Measurements from ENCODE around the gene LPCAT3. TPM values are rescaled to one million over a fixed set of nuclear protein-coding genes. Genes with fewer than 3 reads are reported as not detected.

LPCAT3 gene
- total RNA-seq, 4 donors from 2014 or later: 41.7 to 58.2 (median 47.9) TPM

DNA sequence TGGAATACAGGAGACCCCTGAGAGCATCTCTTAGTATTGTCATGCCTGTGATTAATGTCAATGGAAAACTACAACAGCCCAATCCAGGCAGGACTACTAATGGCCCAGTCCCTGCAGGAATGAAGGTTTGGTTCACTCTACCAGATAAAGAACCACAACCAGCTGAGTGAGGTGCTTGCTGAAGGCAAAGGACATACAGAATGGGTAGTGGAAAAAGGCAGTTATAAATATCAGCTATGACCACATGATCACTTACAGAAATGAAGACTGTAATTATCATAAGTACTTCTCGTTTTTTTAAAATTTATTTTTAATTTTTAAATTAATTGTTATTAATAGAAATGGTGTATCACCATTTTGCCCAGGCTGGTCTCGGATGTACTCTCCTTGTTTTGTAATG lies 17.2 kb upstream of the LPCAT3 start:
- DNase-seq (ENCODE audit: low spot score) (no peak), ATAC-seq (ENCODE audit: low FRiP score) (no peak)
- no peak for TF ChIP-seq CTCF (IDR thresholded peaks at IDR 0.05)

- no peak for TF ChIP-seq CTCF (IDR thresholded peaks at IDR 0.05)
- ATAC-seq (ENCODE audit: low FRiP score) (no peak), DNase-seq (ENCODE audit: low spot score) (no peak)
These were observed 16.2 kb upstream of the LPCAT3 start for GRCh38 chr12:7034464-7034863.

- no peak for ATAC-seq (ENCODE audit: low FRiP score)
- DNase-seq (ENCODE audit: low spot score): no peak
- no peak for TF ChIP-seq CTCF (IDR thresholded peaks at IDR 0.05)
These were observed 14.7 kb upstream of the LPCAT3 start for GRCh38 chr12:7032990-7033389.

GRCh38 chr12:7031306-7031705 lies 13.0 kb upstream of the LPCAT3 start:
- DNase-seq (ENCODE audit: low spot score) (no peak), ATAC-seq (ENCODE audit: low FRiP score) (no peak)
- TF ChIP-seq CTCF (IDR thresholded peaks at IDR 0.05): no peak

DNA sequence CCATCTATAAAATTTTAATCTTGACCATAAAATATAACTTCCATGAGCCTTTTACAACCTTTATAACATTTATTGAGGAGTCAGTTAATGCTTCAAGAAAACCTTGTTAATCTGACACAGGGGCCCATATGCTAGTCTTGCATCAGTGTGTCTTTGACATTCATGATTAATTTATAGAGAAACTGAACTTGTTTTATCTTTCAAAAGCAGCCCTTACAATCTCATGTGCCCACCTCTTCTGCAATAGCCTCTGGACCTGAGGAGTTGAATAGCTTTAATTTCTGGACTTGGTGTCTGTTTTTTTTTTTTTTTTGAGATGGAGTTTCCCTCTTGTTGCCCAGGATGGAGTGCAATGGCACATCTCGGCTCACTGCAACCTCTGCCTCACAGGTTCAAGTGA lies 8.6 kb upstream of the LPCAT3 start:
- no peak for ATAC-seq (ENCODE audit: low FRiP score)

DNA sequence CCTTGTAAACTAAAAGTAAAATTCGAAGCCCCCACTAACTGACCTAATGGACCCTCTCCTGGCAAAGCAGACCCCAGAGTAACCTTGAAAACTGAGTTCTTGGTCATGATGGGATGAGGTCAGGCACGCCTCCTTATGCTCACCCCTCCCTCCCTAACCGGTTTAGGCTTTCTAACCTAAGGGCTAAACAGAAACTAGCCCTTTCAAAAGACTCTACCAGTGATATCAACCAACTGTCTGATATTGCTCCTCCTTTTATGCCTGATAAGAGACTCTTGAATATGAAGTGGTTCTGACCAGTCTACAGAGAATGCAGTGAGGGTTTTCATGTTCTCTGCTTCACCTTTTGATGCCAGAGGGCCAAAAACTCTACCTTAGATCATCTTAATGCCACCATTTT lies 4.8 kb upstream of the LPCAT3 start:
- ATAC-seq (ENCODE audit: low FRiP score) (no peak), DNase-seq (ENCODE audit: low spot score) (no peak)
- TF ChIP-seq CTCF (IDR thresholded peaks at IDR 0.05): no peak

More for the DNA sequence above, 8.6 kb upstream of the LPCAT3 start:
- TF ChIP-seq CTCF (IDR thresholded peaks at IDR 0.05): no peak
- DNase-seq (ENCODE audit: low spot score): no peak

DNA sequence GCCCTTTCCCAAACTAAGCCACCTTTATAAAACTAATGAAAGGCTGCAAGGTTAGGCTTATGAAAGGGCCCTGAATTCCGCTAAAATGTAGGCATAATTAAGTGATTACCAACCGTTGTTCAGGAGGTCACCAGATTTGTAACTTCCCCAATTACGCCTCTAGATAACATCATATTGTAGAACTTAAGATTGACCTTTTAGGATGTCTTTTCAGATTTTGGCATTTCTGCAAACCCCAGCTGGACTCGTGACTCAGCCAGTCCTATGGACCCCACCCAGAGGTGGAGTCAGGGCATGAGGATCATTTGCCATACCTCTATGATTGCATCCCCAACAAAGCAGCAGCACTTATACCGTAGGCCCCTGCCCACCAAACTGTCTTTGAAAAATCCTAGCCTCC lies 3.7 kb upstream of the LPCAT3 start:
- DNase-seq (ENCODE audit: low spot score) (no peak), ATAC-seq (ENCODE audit: low FRiP score) (no peak)
- TF ChIP-seq CTCF (IDR thresholded peaks at IDR 0.05): no peak

Data from omental fat pad (tissue), 4 donors.